ENCODE data around the gene CCDC146. TPM values are rescaled to one million over a fixed set of nuclear protein-coding genes. Genes with fewer than 3 reads are reported as not detected.

Gene CCDC146
- total and polyA plus RNA-seq, 2 experiments from 2014 or later = 5.9 to 13.6 TPM

GRCh38 chr7:77293046-77293445 lies 170.6 kb downstream of the CCDC146 start:
- DNase-seq (ENCODE audit: low read depth in 1 of 2, low spot score in 1 of 2) = no peak
- H3K9me3 ChIP-seq (ENCODE audit: low read depth) = no peaks in the 10 kb centered on the region
- no peaks in the 10 kb centered on the region for H3K27me3 ChIP-seq
- TF ChIP-seq CTCF (IDR thresholded peaks at IDR 0.05; ENCODE audit: low read depth, low read length) = no peak
- H3K36me3 ChIP-seq = no peaks in the 10 kb centered on the region
- no peaks in the 10 kb centered on the region for H3K4me1 ChIP-seq (ENCODE audit: low read depth)
- no peak overlapping the region for H3K4me3 ChIP-seq
- no peak overlapping the region for H3K27ac ChIP-seq

- Histone ChIP-seq H3K27ac (no peak overlapping the region), H3K27me3 (no peaks in the 10 kb centered on the region), H3K9me3 (ENCODE audit: low read depth) (no peaks in the 10 kb centered on the region), H3K36me3 (no peaks in the 10 kb centered on the region), H3K4me1 (ENCODE audit: low read depth) (no peaks in the 10 kb centered on the region), H3K4me3 (no peak overlapping the region)
- TF ChIP-seq CTCF (IDR thresholded peaks at IDR 0.05; ENCODE audit: low read depth, low read length) = no peak
- DNase-seq (ENCODE audit: low read depth in 1 of 2, low spot score in 1 of 2) = no peak
Observed at GRCh38 chr7:77295549-77295948, 173.1 kb downstream of the CCDC146 start.

GRCh38 chr7:77306231-77307067 lies 184.0 kb downstream of the CCDC146 start:
- no peak for TF ChIP-seq CTCF (IDR thresholded peaks at IDR 0.05; ENCODE audit: low read depth, low read length)

GRCh38 chr7:77308792-77309191 lies 186.4 kb downstream of the CCDC146 start:
- DNase-seq (ENCODE audit: low read depth in 1 of 2, low spot score in 1 of 2) = no peak
- H3K27ac ChIP-seq = no peak overlapping the region
- no peak for TF ChIP-seq CTCF (IDR thresholded peaks at IDR 0.05; ENCODE audit: low read depth, low read length)

More at GRCh38 chr7:77306231-77307067, 184.0 kb downstream of the CCDC146 start:
- Histone ChIP-seq H3K36me3 (no peaks in the 10 kb centered on the region), H3K27me3 (no peaks in the 10 kb centered on the region), H3K4me1 (ENCODE audit: low read depth) (no peaks in the 10 kb centered on the region), H3K9me3 (ENCODE audit: low read depth) (no peaks in the 10 kb centered on the region), H3K4me3 (no peak overlapping the region), H3K27ac (no peak overlapping the region)
- no peak for DNase-seq (ENCODE audit: low read depth in 1 of 2, low spot score in 1 of 2)

GRCh38 chr7:77309714-77310220 lies 187.4 kb downstream of the CCDC146 start:
- no peaks in the 10 kb centered on the region for H3K9me3 ChIP-seq (ENCODE audit: low read depth)
- H3K4me3 ChIP-seq = no peak overlapping the region
- no peaks in the 10 kb centered on the region for H3K27me3 ChIP-seq
- H3K27ac ChIP-seq = no peak overlapping the region
- no peak for DNase-seq (ENCODE audit: low read depth in 1 of 2, low spot score in 1 of 2)
- no peaks in the 10 kb centered on the region for H3K4me1 ChIP-seq (ENCODE audit: low read depth)
- TF ChIP-seq CTCF (IDR thresholded peaks at IDR 0.05; ENCODE audit: low read depth, low read length) = no peak
- no peaks in the 10 kb centered on the region for H3K36me3 ChIP-seq

More at GRCh38 chr7:77308792-77309191, 186.4 kb downstream of the CCDC146 start:
- Histone ChIP-seq H3K4me1 (ENCODE audit: low read depth) (no peaks in the 10 kb centered on the region), H3K4me3 (no peak overlapping the region), H3K9me3 (ENCODE audit: low read depth) (no peaks in the 10 kb centered on the region), H3K36me3 (no peaks in the 10 kb centered on the region), H3K27me3 (no peaks in the 10 kb centered on the region)
